A549 (cell line): Measurements from ENCODE around the gene ZNF431. TPM values are rescaled to one million over a fixed set of nuclear protein-coding genes. Genes with fewer than 3 reads are reported as not detected.
"Not testable (repeated sequence)": the region's sequence is repeated elsewhere in the genome, so short reads cannot be mapped to it uniquely, and the experiment has no call there.

Source experiments
- ATAC-seq, 2 experiments: fragments of 200-7000 bp in 1 of 2; fragments of >200 bp in 1 of 2; cut with Nextera tagmentation in 1 of 2; cut with Tn5 transposase in 1 of 2; 3 replicates each; pipeline versions ENCODE4 v1.8.0 to v1.9.1; 2018 to 2020; ENCODE audit warnings: mild to moderate bottlenecking in 1 of 2, moderate library complexity in 1 of 2
- CTCF ChIA-PET: fragments of 300-600 bp; sonication (Branson Sonifier 250); formaldehyde crosslinking; extraction: SDS; loops from one replicate; lab custom pipeline; 2021; ENCODE audit warnings: antibody characterized with exemption, inconsistent platforms; lab: Yijun Ruan, JAX
- POLR2A ChIA-PET: fragments of 350-600 bp; formaldehyde crosslinking; extraction: SDS; loops from one replicate; lab custom pipeline; 2021; ENCODE audit warnings: antibody characterized with exemption, inconsistent platforms; lab: Yijun Ruan, JAX
- DNase-seq, 2 experiments: peaks; one replicate each; pipeline versions ENCODE4 v3.0.0 to v3.0.0-alpha.2; 2011 to 2016; ENCODE audit warnings: low read depth in 1 of 2, low spot score in 1 of 2
- FAIRE-seq: peaks from 2 replicates; lab custom pipeline; 2011; peaks lifted over from hg19 to GRCh38; lab: Jason Lieb, UNC
- H3K27ac ChIP-seq, 2 experiments: fragments of >200 bp; sonication (Bioruptor Twin); formaldehyde crosslinking; 3 replicates each; pipeline ENCODE4 v1.5.1; 2016 to 2017
- H3K4me1 ChIP-seq: fragments of >200 bp; sonication (Bioruptor Twin); formaldehyde crosslinking; 3 replicates; pipeline ENCODE4 v1.6.1; 2016
- H3K4me2 ChIP-seq: fragments of >200 bp; sonication (Bioruptor Twin); formaldehyde crosslinking; 3 replicates; pipeline ENCODE4 v1.6.1; 2016
- H3K4me3 ChIP-seq: fragments of >200 bp; sonication (Bioruptor Twin); formaldehyde crosslinking; 3 replicates; pipeline ENCODE4 v1.5.1; 2016
- H3K9me3 ChIP-seq: fragments of >200 bp; sonication (Bioruptor Twin); formaldehyde crosslinking; 3 replicates; pipeline ENCODE4 v1.6.1; 2016
- BCL3 ChIP-seq: fragments of >200 bp; sonication (Bioruptor Twin); formaldehyde crosslinking; IDR thresholded peaks from 3 replicates; pipeline ENCODE4 v1.6.1; 2016
- BHLHE40 ChIP-seq: IDR thresholded peaks from 2 replicates; pipeline ENCODE4 v1.6.1; 2012; ENCODE audit warnings: low read depth, low read length, inconsistent platforms
- CBX2 ChIP-seq: fragments of 200-600 bp; sonication (generic); IDR thresholded peaks from 2 replicates; pipeline ENCODE4 v1.6.1; 2016; ENCODE audit warnings: low read depth, mild to moderate bottlenecking, borderline replicate concordance
- CHD2 ChIP-seq: fragments of 150-350 bp; IDR thresholded peaks from 2 replicates; pipeline ENCODE4 v1.6.1; 2014; ENCODE audit warnings: low read length; ENCODE audit not compliant: partially characterized antibody
- CHD4 ChIP-seq: fragments of 200-600 bp; sonication (generic); IDR thresholded peaks from 2 replicates; pipeline ENCODE4 v1.6.1; 2016; ENCODE audit warnings: antibody characterized with exemption, mild to moderate bottlenecking, borderline replicate concordance
- CTCF ChIP-seq: fragments of >200 bp; sonication (Bioruptor Twin); formaldehyde crosslinking; IDR thresholded peaks from 3 replicates; pipeline ENCODE4 v1.5.1; 2016
- E2F6 ChIP-seq: IDR thresholded peaks from 2 replicates; pipeline ENCODE4 v1.6.1; 2012; ENCODE audit warnings: low read depth, borderline replicate concordance
- EP300 ChIP-seq, 2 experiments: fragments of >200 bp; sonication (Bioruptor Twin); formaldehyde crosslinking; IDR thresholded peaks; 2 replicates in 1 of 2; 3 replicates in 1 of 2; pipeline ENCODE4 v1.6.1; 2016 to 2017
- HDAC2 ChIP-seq: fragments of 200-600 bp; sonication (generic); IDR thresholded peaks from 2 replicates; pipeline ENCODE4 v1.6.1; 2016
- HEYL ChIP-seq: fragments of 250-450 bp; sonication (Bioruptor Pico); IDR thresholded peaks from 2 replicates; pipeline ENCODE4 v1.8.0; 2021; ENCODE audit warnings: mild to moderate bottlenecking, moderate library complexity
- HOXA7 ChIP-seq: fragments of 250-450 bp; sonication (Bioruptor Pico); IDR thresholded peaks from 2 replicates; pipeline ENCODE4 v1.5.0; 2020; ENCODE audit warnings: mild to moderate bottlenecking, moderate library complexity
- JUNB ChIP-seq: fragments of >200 bp; sonication (Bioruptor Twin); formaldehyde crosslinking; IDR thresholded peaks from 2 replicates; pipeline ENCODE4 v1.6.1; 2016
- KDM1A ChIP-seq: fragments of 200-600 bp; sonication (generic); IDR thresholded peaks from 2 replicates; pipeline ENCODE4 v1.6.1; 2016; ENCODE audit warnings: low read depth, mild to moderate bottlenecking
- KDM5A ChIP-seq: fragments of 200-600 bp; sonication (generic); IDR thresholded peaks from 2 replicates; pipeline ENCODE4 v1.6.1; 2016; ENCODE audit warnings: antibody characterized with exemption, mild to moderate bottlenecking
- NPAS2 ChIP-seq: fragments of 250-450 bp; sonication (Bioruptor Pico); IDR thresholded peaks from 2 replicates; pipeline ENCODE4 v1.8.0; 2022; ENCODE audit warnings: mild to moderate bottlenecking, moderate library complexity, borderline replicate concordance
- POLR2A ChIP-seq: IDR thresholded peaks from 2 replicates; pipeline ENCODE4 v1.6.1; 2012; ENCODE audit warnings: mild to moderate bottlenecking, low read length
- RARB ChIP-seq: fragments of 250-450 bp; sonication (Bioruptor Pico); IDR thresholded peaks from 2 replicates; pipeline ENCODE4 v1.8.0; 2021; ENCODE audit warnings: mild to moderate bottlenecking, moderate library complexity
- RCOR1 ChIP-seq: fragments of 150-350 bp; IDR thresholded peaks from 2 replicates; pipeline ENCODE4 v1.6.1; 2014; ENCODE audit warnings: antibody characterized with exemption, low read length, low read depth
- TP53 ChIP-seq: fragments of 250-450 bp; sonication (Bioruptor Pico); IDR thresholded peaks from 2 replicates; pipeline ENCODE4 v1.5.0; 2021; ENCODE audit warnings: mild to moderate bottlenecking, moderate library complexity
- ZFP36 ChIP-seq: fragments of 450-650 bp; IDR thresholded peaks from 2 replicates; pipeline ENCODE4 v1.6.1; 2014; ENCODE audit warnings: borderline replicate concordance; ENCODE audit not compliant: partially characterized antibody
- ZSCAN20 ChIP-seq: fragments of 250-450 bp; sonication (Bioruptor Pico); IDR thresholded peaks from 2 replicates; pipeline ENCODE4 v1.8.0; 2022; ENCODE audit warnings: mild to moderate bottlenecking, moderate library complexity
- WGBS: methylation state at CpG from one replicate; pipeline ENCODE4 v1.1.6; 2017; ENCODE audit errors: missing lambda C conversion rate; 5-methylcytosine and 5-hydroxymethylcytosine counted together
- polyA plus RNA-seq, 4 experiments: library from polyadenylated mRNA; depleted of rRNA in 3 of 4; stranded (reverse); fragments of >200 nt; fragmentation: RNase III in 1 of 4; extraction: RNeasy Plus Mini Kit Qiagen cat#74134 plus additional on column Dnase treatment in 1 of 4; gene quantifications; 2 replicates in 3 of 4; 3 replicates in 1 of 4; pipeline ENCODE4 v1.2.3, GENCODE V29; 2011 to 2017
- TF ChIP-seq, protein P1 (sequence below): fragments of >200 bp; sonication (Bioruptor Twin); formaldehyde crosslinking; IDR thresholded peaks from 2 replicates; pipeline ENCODE4 v1.6.1; 2016
- TF ChIP-seq, protein P2 (sequence below): fragments of 150-350 bp; IDR thresholded peaks from 2 replicates; pipeline ENCODE4 v1.6.1; 2014; ENCODE audit warnings: low read depth, mild to moderate bottlenecking, low read length

The ZNF431 gene
- polyA plus RNA-seq, 2 of the 4 experiments (the other 2 are of a cell fraction) = 4.0 to 4.6 TPM

GRCh38 chr19:21138130-21138529 lies 3.7 kb upstream of the ZNF431 start:
- no peak overlapping the region for H3K27ac ChIP-seq
- POLR2A ChIA-PET = no interaction called here
- ATAC-seq = no peak

GRCh38 chr19:21141006-21141405 lies 834 bp upstream of the ZNF431 start:
- H3K4me1 ChIP-seq, ATAC-seq, H3K9me3 ChIP-seq, H3K4me3 ChIP-seq, DNase-seq, H3K27ac ChIP-seq, FAIRE-seq, CTCF ChIA-PET, H3K4me2 ChIP-seq: not testable (repeated sequence)
- WGBS = 89% methylated on average over 1 of the region's 1 CpG
- POLR2A ChIA-PET = interaction anchor here (1.2 to 1.4 kb wide), 3 partner anchors 59 to 188 kb away, joined by 8 to 12 read pairs (median 9); partner anchors contain the start of genes ZNF430, ZNF708 and ZNF714

More at GRCh38 chr19:21138130-21138529, 3.7 kb upstream of the ZNF431 start:
- Histone ChIP-seq H3K9me3 (no peaks in the 10 kb centered on the region; the same call in 2 of the 3 replicates), H3K4me2 (no peak overlapping the region), H3K4me3 (no peak overlapping the region), H3K4me1 (no peaks in the 10 kb centered on the region)
- no peak for TF ChIP-seq RARB (CRISPR knock-in tag)
- TF ChIP-seq TP53 (CRISPR knock-in tag) = no peak
- no peak for TF ChIP-seq CHD2
- FAIRE-seq = no peak
- CTCF ChIA-PET = no interaction called here
- DNase-seq = no peak

DNA sequence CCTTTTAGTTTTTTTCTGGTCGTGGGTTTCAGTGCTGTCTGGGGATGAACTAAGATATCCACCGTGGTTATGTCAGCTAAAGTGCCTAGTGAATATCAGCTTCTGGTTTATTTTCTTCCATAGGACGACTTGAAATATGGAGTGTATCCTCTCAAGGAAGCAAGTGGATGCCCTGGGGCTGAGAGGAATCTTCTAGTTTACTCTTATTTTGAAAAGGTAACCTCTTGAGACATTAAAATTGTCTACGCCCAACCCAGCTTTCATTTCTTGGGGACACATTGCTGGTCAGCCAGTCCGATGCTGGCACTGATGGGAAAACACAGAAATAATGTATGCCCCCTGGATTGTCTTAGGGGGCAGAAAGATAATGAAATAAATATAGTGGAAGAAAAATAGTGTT lies 1.6 kb downstream of the ZNF431 start:
- H3K4me1 ChIP-seq = no peaks in the 10 kb centered on the region
- TF ChIP-seq KDM1A (no peak), ZSCAN20 (no peak), JUNB (no peak), EP300 (IDR thresholded peaks at IDR 0.05) (no peak), ZFP36 (no peak), POLR2A (no peak), CBX2 (no peak), HDAC2 (no peak), HEYL (no peak), CHD4 (no peak), KDM5A (no peak), TP53 (CRISPR knock-in tag) (no peak), RCOR1 (no peak), HOXA7 (CRISPR knock-in tag) (no peak)
- TF ChIP-seq, all 56 proteins: peak for 0
- Histone ChIP-seq H3K27ac (no peak overlapping the region), H3K4me2 (no peak overlapping the region), H3K9me3 (peaks cover 11% of the 10 kb centered on the region), H3K4me3 (no peak overlapping the region)
- FAIRE-seq (no peak), DNase-seq (no peak), ATAC-seq (no peak)
- 77% methylated on average over 5 of the region's 5 CpGs for WGBS
- CTCF ChIA-PET = no interaction called here
- POLR2A ChIA-PET = no interaction called here

- DNase-seq (no peak), ATAC-seq (no peak), FAIRE-seq (no peak)
- no peak overlapping the region for H3K27ac ChIP-seq
- H3K4me1 ChIP-seq = no peaks in the 10 kb centered on the region
- CTCF ChIA-PET = no interaction called here
- TF ChIP-seq, protein P1, sequence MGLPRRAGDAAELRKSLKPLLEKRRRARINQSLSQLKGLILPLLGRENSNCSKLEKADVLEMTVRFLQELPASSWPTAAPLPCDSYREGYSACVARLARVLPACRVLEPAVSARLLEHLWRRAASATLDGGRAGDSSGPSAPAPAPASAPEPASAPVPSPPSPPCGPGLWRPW = no peak
- peaks cover 14% of the 10 kb centered on the region for H3K9me3 ChIP-seq
- H3K4me3 ChIP-seq = no peak overlapping the region
- no peak overlapping the region for H3K4me2 ChIP-seq
- 85% methylated on average over 1 of the region's 1 CpG for WGBS
- POLR2A ChIA-PET = no interaction called here
Measured at GRCh38 chr19:21143854-21144253, 2.0 kb downstream of the ZNF431 start.

DNA sequence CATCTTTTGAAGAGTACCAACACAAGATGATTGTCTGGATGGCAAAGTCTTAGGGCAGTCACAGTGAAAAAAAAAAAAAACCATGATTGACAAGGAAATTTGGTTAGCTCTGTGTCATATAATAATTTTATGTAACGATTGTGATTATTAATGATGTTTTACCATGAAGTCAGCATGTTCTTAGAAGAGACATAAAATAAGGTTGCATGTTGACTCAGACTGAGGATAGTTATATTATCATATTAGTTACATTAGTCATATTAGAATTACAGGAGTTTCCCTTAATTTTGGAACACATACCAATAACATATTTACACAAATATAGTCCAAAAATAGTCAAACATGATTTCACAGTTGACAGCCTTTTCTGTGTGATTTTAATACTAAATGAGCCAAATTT lies 5.7 kb downstream of the ZNF431 start:
- Histone ChIP-seq H3K4me2 (no peak overlapping the region), H3K4me1 (no peaks in the 10 kb centered on the region), H3K27ac (no peak overlapping the region), H3K4me3 (no peak overlapping the region), H3K9me3 (peaks cover 25% of the 10 kb centered on the region)
- ATAC-seq (no peak), DNase-seq (no peak), FAIRE-seq (no peak)
- ChIA-PET POLR2A (no interaction called here), CTCF (no interaction called here)
- WGBS = 95% methylated on average over 1 of the region's 1 CpG
- no peak for TF ChIP-seq NPAS2 (CRISPR knock-in tag)
- no peak for TF ChIP-seq RCOR1
- TF ChIP-seq, protein P2, sequence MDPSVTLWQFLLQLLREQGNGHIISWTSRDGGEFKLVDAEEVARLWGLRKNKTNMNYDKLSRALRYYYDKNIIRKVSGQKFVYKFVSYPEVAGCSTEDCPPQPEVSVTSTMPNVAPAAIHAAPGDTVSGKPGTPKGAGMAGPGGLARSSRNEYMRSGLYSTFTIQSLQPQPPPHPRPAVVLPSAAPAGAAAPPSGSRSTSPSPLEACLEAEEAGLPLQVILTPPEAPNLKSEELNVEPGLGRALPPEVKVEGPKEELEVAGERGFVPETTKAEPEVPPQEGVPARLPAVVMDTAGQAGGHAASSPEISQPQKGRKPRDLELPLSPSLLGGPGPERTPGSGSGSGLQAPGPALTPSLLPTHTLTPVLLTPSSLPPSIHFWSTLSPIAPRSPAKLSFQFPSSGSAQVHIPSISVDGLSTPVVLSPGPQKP = no peak
- no peak for TF ChIP-seq TP53 (CRISPR knock-in tag)
- no peak for TF ChIP-seq BCL3
- TF ChIP-seq E2F6 = no peak
- no peak for TF ChIP-seq BHLHE40
- no peak for TF ChIP-seq CBX2
- no peak for TF ChIP-seq CTCF
